Heart right ventricle (tissue), 16 donors: Measurements from ENCODE around the gene RNF8. TPM values are rescaled to one million over a fixed set of nuclear protein-coding genes. Genes with fewer than 3 reads are reported as not detected.
A peak's percentile ranks its signal among the peaks of the same experiment; 100 is the strongest.

ENCODE experiments used
- ATAC-seq, 8 donors: fragments of 200-7000 bp; cut with Tn5 transposase; one replicate each; pipeline ENCODE4 v1.9.1; 2020; ENCODE audit warnings: mild to moderate bottlenecking in 8 of 8, moderate library complexity in 8 of 8, moderate number of reproducible peaks in 1 of 8
- DNase-seq, 2 donors: peaks; one replicate each; pipeline ENCODE4 v3.0.0-alpha.2; 2020
- H3K27ac ChIP-seq, 10 donors: fragments of 200-600 bp; sonication (generic) in 2 of 10; one replicate each; pipeline versions ENCODE4 v1.5.0 to v1.8.0; 2020 to 2022; ENCODE audit warnings: mild to moderate bottlenecking in 3 of 10
- H3K27me3 ChIP-seq, 7 donors: fragments of 200-600 bp; one replicate each; pipeline ENCODE4 v1.8.0; 2021 to 2022; ENCODE audit warnings: mild to moderate bottlenecking in 2 of 7
- H3K36me3 ChIP-seq, 9 donors: fragments of 200-600 bp; sonication (generic) in 1 of 9; one replicate each; pipeline versions ENCODE4 v1.5.0 to v1.8.0; 2020 to 2022; ENCODE audit warnings: mild to moderate bottlenecking in 2 of 9
- H3K4me1 ChIP-seq, 9 donors: fragments of 200-600 bp; sonication (generic) in 1 of 9; one replicate each; pipeline versions ENCODE4 v1.5.0 to v1.8.0; 2020 to 2022; ENCODE audit warnings: mild to moderate bottlenecking in 4 of 9
- H3K4me3 ChIP-seq, 10 donors: fragments of 200-600 bp; sonication (generic) in 2 of 10; one replicate each; pipeline versions ENCODE4 v1.5.0 to v1.8.0; 2020 to 2022; ENCODE audit warnings: mild to moderate bottlenecking in 7 of 10, moderate library complexity in 2 of 10
- H3K9me3 ChIP-seq, 11 donors: fragments of 200-600 bp in 10 of 11; sonication (generic) in 2 of 11; one replicate each; pipeline versions ENCODE4 v1.5.0 to v1.8.0; 2013 to 2022; ENCODE audit warnings: mild to moderate bottlenecking in 2 of 11, control low read depth in 1 of 11, moderate library complexity in 1 of 11
- CTCF ChIP-seq, 9 donors: fragments of 200-600 bp; sonication (generic) in 2 of 9; IDR thresholded peaks; one replicate each; pipeline versions ENCODE4 v1.5.0 to v1.8.0; 2021 to 2022; ENCODE audit warnings: antibody characterized with exemption in 9 of 9, mild to moderate bottlenecking in 5 of 9, moderate library complexity in 1 of 9
- WGBS, 2 donors: extraction: QIAGEN DNeasy Blood & Tissue Kit; methylation state at CpG; one replicate each; pipeline ENCODE4 v1.1.7; 2013; ENCODE audit warnings: inconsistent platforms in 1 of 2; 5-methylcytosine and 5-hydroxymethylcytosine counted together
- intact Hi-C, 10 donors: fragments of 100-400 bp; cut with DNase I; formaldehyde crosslinking; loops; one replicate each; pipeline versions ENCODE4 v1.11.1 to v1.14.2; 2022
- polyA plus RNA-seq, 2 donors: library from polyadenylated mRNA; stranded (reverse); fragments of 200-250 nt; gene quantifications; one replicate each; pipeline ENCODE4 v1.2.3, GENCODE V29; 2013
- total RNA-seq, 10 donors: library from RNA; stranded (reverse); fragmentation: NEBNext Ultra II Directional in 3 of 10; extraction: Animal tissue kit (Norgen Biotek cat#: 25700) in 3 of 10; gene quantifications; one replicate each; pipeline versions ENCODE4 v1.2.1 to v1.2.4, GENCODE V29; 2021 to 2023
- donor health status: Arrhythmogenic right ventricular cardiomyopathy.
- donor health status: ischemic (EF 13 %, LVEDD 7.1; RV severe dilation, severe dysfunction).
- donor health status: healthy with polysubstance abuse.
- donor health status: DM: no; HTN: yes; CAD: no.
- donor health status: DM: no; HTN: no; CAD: no.
- donor health status: ischemic (EF 25% LVEDD 6.9; RV normal size, moderate dysfunction).
- donor health status: ischemic (EF 25% LVEDD 5.7; RV mildly dilated, moderate dysfunction).
- donor health status: healthy.
- donor health status: DM: yes; HTN: yes; CAD: no.
- donor health status: Ischemic cardiomyopathy.
- donor health status: ischemic (EF 35%, LVEDD 5.7; RV mildly dilated, moderate dysfunction).
- donor health status: nonischemic (EF 11% LVEDD 7.7; RV severe dilation, severe dysfunction).
- donor health status: DM: yes; HTN: yes; CAD: no.
- donor health status: PGD.
- donor health status: ischemic (EF 29% LVEDD 5.4; RV normal size, mild dysfunction).
- donor health status: nonischemic (EF 23%, LVEDD 6.1; RV moderate dilation, normal function).

The RNF8 gene
- total and polyA plus RNA-seq, 12 donors, result 9.5 to 17.5 (median 14.4) TPM

- no peaks in the 10 kb centered on the region for H3K9me3 ChIP-seq
- intact Hi-C loops, result loop anchor here in 7 of 10 donors (5.0 to 10.0 kb wide), 4 partner anchors 99 to 309 kb away; no protein-coding TSS in a partner anchor
- H3K4me3 ChIP-seq, result no peak overlapping the region
- TF ChIP-seq CTCF (IDR thresholded peaks at IDR 0.05), result no peak
- 95 to 100% methylated on average over 1 of the region's 1 CpG for WGBS, 2 donors
- H3K4me1 ChIP-seq, result no peaks in the 10 kb centered on the region
- H3K36me3 ChIP-seq, result peaks cover 0 to 92% (median 10%) of the 10 kb centered on the region in 9 donors
- H3K27ac ChIP-seq, result no peak overlapping the region
- DNase-seq (no peak), ATAC-seq (no peak)
- no peaks in the 10 kb centered on the region for H3K27me3 ChIP-seq
Observed at GRCh38 chr6:37382994-37383765, 29.4 kb downstream of the RNF8 start.

GRCh38 chr6:37388578-37388977 is 34.8 kb downstream of the RNF8 start:
- Histone ChIP-seq H3K36me3 (peaks cover 0 to 92% (median 9%) of the 10 kb centered on the region in 9 donors), H3K4me1 (no peaks in the 10 kb centered on the region), H3K27ac (no peak overlapping the region), H3K27me3 (no peaks in the 10 kb centered on the region), H3K9me3 (no peaks in the 10 kb centered on the region), H3K4me3 (no peak overlapping the region)
- no peak for ATAC-seq
- DNase-seq, result no peak
- TF ChIP-seq CTCF (IDR thresholded peaks at IDR 0.05), result no peak
- intact Hi-C loops, result loop anchor here in 3 of 10 donors (10.0 kb wide), 1 partner anchor 176 kb away; no protein-coding TSS in a partner anchor

GRCh38 chr6:37389857-37390256 is 36.1 kb downstream of the RNF8 start:
- Histone ChIP-seq H3K9me3 (no peaks in the 10 kb centered on the region), H3K36me3 (peaks cover 0 to 86% (median 9%) of the 10 kb centered on the region in 9 donors), H3K27ac (no peak overlapping the region), H3K4me3 (no peak overlapping the region), H3K27me3 (no peaks in the 10 kb centered on the region), H3K4me1 (no peaks in the 10 kb centered on the region)
- no peak for TF ChIP-seq CTCF (IDR thresholded peaks at IDR 0.05)
- 94 to 99% methylated on average over 3 of the region's 3 CpGs for WGBS, 2 donors
- intact Hi-C loops, result loop anchor here in 3 of 10 donors (10.0 kb wide), 1 partner anchor 175 kb away; no protein-coding TSS in a partner anchor
- ATAC-seq, result no peak
- DNase-seq, result no peak

- Histone ChIP-seq H3K27ac (no peak overlapping the region), H3K36me3 (peaks cover 0 to 84% (median 9%) of the 10 kb centered on the region in 9 donors), H3K4me3 (no peak overlapping the region), H3K9me3 (no peaks in the 10 kb centered on the region), H3K4me1 (no peaks in the 10 kb centered on the region), H3K27me3 (no peaks in the 10 kb centered on the region)
- TF ChIP-seq CTCF (IDR thresholded peaks at IDR 0.05), result no peak
- WGBS, 2 donors, result 61 to 71% methylated on average over 2 of the region's 2 CpGs
- peak in 1 of 8 donors; percentile 41 for ATAC-seq
- no peak for DNase-seq
- intact Hi-C loops, result no loop called here
Observed at GRCh38 chr6:37391120-37391519, 37.3 kb downstream of the RNF8 start.
